Retina (tissue), 1 donor: ENCODE data around the gene CNTROB.

ENCODE experiments used
- DNase-seq: peaks from one replicate; pipeline ENCODE4 v3.0.0-alpha.2; 2016

CNTROB gene

DNA sequence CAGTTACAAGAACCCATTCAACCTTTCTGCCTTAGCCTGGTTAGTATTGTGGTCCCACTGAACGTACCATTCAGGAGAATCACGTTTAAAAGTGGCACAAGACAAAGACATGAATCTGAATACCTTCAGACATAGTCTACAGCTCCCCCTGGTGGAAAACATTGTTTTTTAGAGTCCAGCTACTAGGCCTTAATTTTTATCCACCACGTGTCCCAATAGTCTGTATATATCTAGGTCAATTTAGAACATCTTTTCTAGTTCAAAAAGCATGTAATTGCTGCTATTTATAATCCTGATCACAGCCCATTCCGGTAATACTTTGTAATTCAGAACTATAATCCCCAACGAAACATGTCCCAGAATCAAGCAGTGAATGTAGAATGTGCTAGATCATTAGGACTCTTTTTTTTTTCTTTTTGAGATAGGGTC is 56.8 kb downstream of the CNTROB start:
- peak; percentile 73 for DNase-seq

DNA sequence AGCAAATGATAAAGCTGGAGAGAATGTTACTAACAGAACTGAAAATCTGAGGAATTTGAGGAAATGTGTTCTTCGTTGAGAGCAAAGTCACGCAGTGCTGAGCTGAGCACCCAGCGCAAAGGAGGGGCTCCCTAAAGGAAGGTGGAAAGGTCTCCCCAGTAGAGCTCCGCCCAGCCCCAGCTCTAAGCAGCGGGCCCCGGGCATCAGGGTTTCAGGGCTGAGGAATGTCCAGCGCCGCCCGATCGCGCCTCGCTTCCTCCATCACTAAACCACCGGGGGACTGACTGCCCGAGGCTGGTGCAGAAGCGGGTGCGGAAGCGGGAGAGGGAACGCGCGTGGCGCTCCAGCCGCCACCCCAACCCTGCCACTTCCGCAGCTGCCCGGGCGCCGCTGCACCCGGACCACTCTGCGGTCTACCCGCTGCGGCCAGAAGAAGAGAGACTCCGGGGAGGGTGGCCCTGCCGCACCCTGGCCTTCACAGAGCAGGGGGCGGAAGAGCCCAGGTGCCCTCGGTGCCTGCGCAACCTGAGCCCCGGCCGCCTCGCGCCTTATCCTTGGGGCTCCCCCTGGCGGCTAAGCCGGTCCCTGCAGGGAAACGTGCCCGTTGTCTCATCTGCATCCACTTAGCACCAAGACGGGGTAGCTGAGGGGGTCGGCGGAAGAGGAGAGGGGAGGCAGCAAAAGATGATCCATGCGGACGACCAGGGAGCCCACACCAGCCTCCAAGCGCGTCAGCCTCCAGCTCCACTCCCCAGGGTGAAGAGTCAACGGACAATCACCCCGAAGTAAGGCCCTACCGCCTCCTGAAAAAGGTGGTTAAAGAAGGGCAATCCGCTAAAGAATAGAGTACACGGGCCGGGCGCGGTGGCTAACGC is 58.0 kb downstream of the CNTROB start:
- DNase-seq: peak; percentile 97

DNA sequence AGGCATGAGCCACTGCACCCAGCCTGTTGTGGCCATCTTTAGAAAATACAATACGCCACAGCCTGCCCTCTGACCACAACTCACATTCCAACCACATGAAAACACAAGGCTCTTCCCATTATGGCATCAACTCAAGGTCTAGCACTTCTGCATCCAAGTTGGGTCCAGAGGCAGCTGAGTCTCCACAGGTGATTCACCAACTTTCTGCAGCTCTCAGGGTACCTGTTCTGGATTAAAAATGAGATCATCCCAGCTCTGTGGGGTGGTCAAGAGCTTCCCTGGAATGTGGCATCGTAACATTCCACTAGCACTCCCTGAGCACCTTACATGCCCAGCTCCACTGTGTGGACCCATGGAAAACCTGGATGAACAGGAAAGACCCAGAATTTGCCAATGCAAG is 60.5 kb downstream of the CNTROB start:
- no peak for DNase-seq

DNA sequence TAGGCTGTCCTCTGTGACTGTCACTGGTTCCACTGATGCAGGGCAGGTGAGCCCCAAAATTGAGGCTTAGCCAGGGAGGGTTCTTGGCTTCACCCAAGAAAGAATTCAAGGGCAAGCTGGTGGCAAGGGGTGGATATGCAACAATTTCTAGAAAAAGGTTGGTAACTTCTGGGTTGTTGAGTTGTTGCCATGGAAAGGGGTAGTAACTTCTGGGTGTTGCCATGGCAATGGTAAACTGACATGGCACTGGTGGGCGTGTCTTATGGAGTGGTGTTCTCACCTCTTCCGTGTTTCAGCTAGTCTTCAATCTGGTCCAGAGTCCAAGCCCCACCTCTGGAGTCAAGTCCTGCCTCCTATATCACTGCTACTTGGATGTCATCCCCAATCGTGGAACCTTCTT is 60.9 kb downstream of the CNTROB start:
- DNase-seq: no peak

DNA sequence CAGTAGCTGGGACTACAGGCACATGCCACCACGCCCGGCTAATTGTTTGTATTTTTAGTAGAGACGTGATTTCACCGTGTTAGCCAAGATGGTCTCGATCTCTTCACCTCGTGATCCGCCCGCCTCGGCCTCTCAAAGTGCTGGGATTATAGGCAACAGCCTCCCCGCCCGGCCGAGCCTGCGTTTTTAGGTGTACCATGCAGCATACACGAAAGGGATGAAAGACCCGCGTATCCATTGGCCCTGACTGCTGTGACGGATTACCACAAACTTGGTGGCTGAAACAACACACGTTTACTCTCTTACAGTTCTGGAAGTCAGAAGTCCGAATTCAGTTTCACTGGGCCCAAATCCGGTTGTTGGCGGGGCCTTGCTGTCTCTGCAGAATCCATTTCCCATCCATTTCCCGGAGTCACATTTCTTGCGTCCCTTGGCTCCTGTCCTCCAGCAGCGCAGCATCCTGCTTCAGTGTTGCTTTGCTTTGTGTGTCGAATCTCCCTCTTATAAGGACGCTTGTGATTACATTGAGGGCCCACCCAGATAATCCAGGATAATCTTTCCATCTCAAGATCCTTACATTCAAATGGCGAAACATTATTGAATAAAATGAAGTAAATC is 62.1 kb downstream of the CNTROB start:
- no peak for DNase-seq

DNA sequence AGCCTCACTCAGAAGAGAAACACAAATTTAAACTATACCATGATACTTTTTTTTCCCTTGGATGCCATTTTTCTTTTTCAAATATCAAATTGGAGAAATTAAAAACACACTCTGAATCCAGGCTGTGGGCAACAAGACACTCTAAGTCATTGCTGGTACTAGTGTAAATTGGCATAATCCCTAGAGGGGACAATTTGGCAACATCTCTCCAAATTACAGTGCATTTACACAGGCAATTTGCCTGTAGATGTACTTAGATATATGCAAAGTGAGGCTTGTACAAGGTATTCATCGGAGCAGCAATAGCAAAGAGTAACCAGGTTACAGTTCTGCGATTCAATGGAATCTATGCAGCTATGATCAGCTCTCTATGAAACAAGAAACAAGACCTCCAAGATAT is 63.7 kb downstream of the CNTROB start:
- DNase-seq: no peak

DNA sequence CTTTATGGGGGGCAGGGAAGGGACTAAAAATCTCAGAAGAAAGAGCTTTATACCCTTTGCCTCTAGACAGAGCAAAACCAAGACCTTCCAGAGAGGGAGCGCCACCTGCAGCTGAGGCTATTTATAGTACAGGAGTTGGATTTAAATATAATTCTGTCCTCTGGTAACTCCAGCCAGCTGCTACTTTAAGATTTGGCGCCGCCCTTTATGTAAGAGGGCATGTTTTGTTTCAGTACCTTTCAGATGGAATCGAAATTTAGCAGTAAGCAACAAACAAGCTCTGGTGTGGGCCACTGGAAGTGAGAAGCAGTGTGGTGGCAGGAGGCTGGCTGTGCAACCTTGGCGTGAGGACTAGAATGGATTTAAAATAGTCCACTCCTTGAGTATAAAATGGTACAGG is 65.2 kb downstream of the CNTROB start:
- no peak for DNase-seq
